Measurements from ENCODE around the gene MAP1B.

The MAP1B gene

GRCh38 chr5:72226950-72227349 is 119.7 kb downstream of the MAP1B start:
- H3K4me3 ChIP-seq (ENCODE audit: low read depth, low read length) = no peak overlapping the region
- in situ Hi-C loops (cut with HindIII; ENCODE audit: low sequenced_read_pairs) = no loop called here
- TF ChIP-seq, protein P1, sequence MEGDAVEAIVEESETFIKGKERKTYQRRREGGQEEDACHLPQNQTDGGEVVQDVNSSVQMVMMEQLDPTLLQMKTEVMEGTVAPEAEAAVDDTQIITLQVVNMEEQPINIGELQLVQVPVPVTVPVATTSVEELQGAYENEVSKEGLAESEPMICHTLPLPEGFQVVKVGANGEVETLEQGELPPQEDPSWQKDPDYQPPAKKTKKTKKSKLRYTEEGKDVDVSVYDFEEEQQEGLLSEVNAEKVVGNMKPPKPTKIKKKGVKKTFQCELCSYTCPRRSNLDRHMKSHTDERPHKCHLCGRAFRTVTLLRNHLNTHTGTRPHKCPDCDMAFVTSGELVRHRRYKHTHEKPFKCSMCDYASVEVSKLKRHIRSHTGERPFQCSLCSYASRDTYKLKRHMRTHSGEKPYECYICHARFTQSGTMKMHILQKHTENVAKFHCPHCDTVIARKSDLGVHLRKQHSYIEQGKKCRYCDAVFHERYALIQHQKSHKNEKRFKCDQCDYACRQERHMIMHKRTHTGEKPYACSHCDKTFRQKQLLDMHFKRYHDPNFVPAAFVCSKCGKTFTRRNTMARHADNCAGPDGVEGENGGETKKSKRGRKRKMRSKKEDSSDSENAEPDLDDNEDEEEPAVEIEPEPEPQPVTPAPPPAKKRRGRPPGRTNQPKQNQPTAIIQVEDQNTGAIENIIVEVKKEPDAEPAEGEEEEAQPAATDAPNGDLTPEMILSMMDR (IDR thresholded peaks at IDR 0.05; ENCODE audit: low read depth, low read length, missing control alignments) = no peak
- DNase-seq (ENCODE audit: low read depth) = no peak

GRCh38 chr5:72228960-72229359 is 121.7 kb downstream of the MAP1B start:
- DNase-seq (ENCODE audit: low read depth) = no peak
- TF ChIP-seq, protein P1 (IDR thresholded peaks at IDR 0.05; ENCODE audit: low read depth, low read length, missing control alignments) = no peak
- in situ Hi-C loops (cut with HindIII; ENCODE audit: low sequenced_read_pairs) = no loop called here
- no peak overlapping the region for H3K4me3 ChIP-seq (ENCODE audit: low read depth, low read length)

GRCh38 chr5:72231991-72232703 is 124.9 kb downstream of the MAP1B start:
- TF ChIP-seq, protein P1 (IDR thresholded peaks at IDR 0.05; ENCODE audit: low read depth, low read length, missing control alignments) = no peak
- in situ Hi-C loops (cut with HindIII; ENCODE audit: low sequenced_read_pairs) = no loop called here
- no peak overlapping the region for H3K4me3 ChIP-seq (ENCODE audit: low read depth, low read length)
- no peak for DNase-seq (ENCODE audit: low read depth)

DNA sequence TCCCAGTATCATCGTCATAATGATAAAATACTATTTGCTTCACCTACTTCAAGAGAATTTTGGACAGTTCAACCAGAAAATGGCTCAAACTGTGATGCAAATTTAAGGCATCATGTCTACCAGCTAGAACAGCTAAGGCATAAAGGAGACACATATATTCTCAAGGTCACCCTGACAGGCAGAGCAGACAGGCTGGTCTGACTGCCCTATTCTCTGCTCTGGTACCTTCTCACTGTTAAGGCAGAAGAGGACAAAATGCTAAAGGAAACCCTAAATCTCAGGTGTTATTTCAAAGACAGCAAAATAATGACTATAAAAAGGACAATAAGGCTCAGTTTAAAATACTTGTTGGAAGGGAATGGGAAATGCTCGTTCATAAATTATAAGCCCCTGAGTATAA is 125.6 kb downstream of the MAP1B start:
- in situ Hi-C loops (cut with HindIII; ENCODE audit: low sequenced_read_pairs) = no loop called here
- no peak overlapping the region for H3K4me3 ChIP-seq (ENCODE audit: low read depth, low read length)

GRCh38 chr5:72233835-72234234 is 126.6 kb downstream of the MAP1B start:
- no peak overlapping the region for H3K4me3 ChIP-seq (ENCODE audit: low read depth, low read length)
- TF ChIP-seq, protein P1 (IDR thresholded peaks at IDR 0.05; ENCODE audit: low read depth, low read length, missing control alignments) = no peak
- DNase-seq (ENCODE audit: low read depth) = no peak
- in situ Hi-C loops (cut with HindIII; ENCODE audit: low sequenced_read_pairs) = no loop called here

More for the DNA sequence above, 125.6 kb downstream of the MAP1B start:
- TF ChIP-seq, protein P1 (IDR thresholded peaks at IDR 0.05; ENCODE audit: low read depth, low read length, missing control alignments) = no peak
- no peak for DNase-seq (ENCODE audit: low read depth)

DNA sequence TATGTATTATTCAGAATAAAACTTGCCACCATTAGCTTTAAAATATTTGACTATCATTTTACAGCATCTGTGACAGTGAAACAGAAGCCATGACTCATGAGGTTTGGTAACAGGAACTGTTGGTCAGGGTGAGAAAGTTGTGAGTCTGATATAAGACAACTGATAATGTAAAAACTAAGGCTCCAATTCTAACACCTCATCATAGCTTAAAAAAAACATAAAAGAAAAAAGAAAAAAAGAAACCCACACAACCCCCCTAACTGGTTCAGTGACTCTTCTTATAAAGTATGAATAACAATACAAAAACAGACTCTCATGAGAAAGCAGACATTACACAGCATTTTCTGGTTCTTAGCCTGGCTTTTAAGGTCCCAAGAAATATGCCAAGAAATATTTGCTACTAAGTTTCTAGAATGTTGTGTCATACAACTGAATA is 127.0 kb downstream of the MAP1B start:
- in situ Hi-C loops (cut with HindIII; ENCODE audit: low sequenced_read_pairs) = no loop called here
- no peak overlapping the region for H3K4me3 ChIP-seq (ENCODE audit: low read depth, low read length)
- no peak for DNase-seq (ENCODE audit: low read depth)
- TF ChIP-seq, protein P1 (IDR thresholded peaks at IDR 0.05; ENCODE audit: low read depth, low read length, missing control alignments) = no peak

Data from astrocyte of the cerebellum (primary cell).